HG02973 (cell line): Measurements from ENCODE around the gene ARHGEF17.

Experiments
- ATAC-seq: cut with Tn5 transposase; IDR thresholded peaks from one replicate; pipeline ENCODE4 v1.9.1; 2021; ENCODE audit warnings: moderate library complexity; ENCODE audit not compliant: unreplicated experiment

ARHGEF17 gene

GRCh38 chr11:73403541-73403940, 95.5 kb downstream of the ARHGEF17 start:
- ATAC-seq: no peak

- ATAC-seq: no peak
These were observed 96.0 kb downstream of the ARHGEF17 start for GRCh38 chr11:73404048-73404447.

- ATAC-seq: no peak
These were observed 96.5 kb downstream of the ARHGEF17 start for GRCh38 chr11:73404506-73405145.

GRCh38 chr11:73405146-73405510, 97.1 kb downstream of the ARHGEF17 start:
- ATAC-seq: no peak

GRCh38 chr11:73406131-73406530, 98.1 kb downstream of the ARHGEF17 start:
- no peak for ATAC-seq

GRCh38 chr11:73406619-73407018, 98.5 kb downstream of the ARHGEF17 start:
- no peak for ATAC-seq

GRCh38 chr11:73409431-73409830, 101.4 kb downstream of the ARHGEF17 start:
- ATAC-seq: no peak

GRCh38 chr11:73410627-73411026, 102.6 kb downstream of the ARHGEF17 start:
- ATAC-seq: no peak

GRCh38 chr11:73411031-73411430, 103.0 kb downstream of the ARHGEF17 start:
- no peak for ATAC-seq

- ATAC-seq: no peak
These were observed 104.2 kb downstream of the ARHGEF17 start for GRCh38 chr11:73412308-73412707.

GRCh38 chr11:73413256-73413655, 105.2 kb downstream of the ARHGEF17 start:
- no peak for ATAC-seq

- no peak for ATAC-seq
These were observed 107.0 kb downstream of the ARHGEF17 start for GRCh38 chr11:73414977-73415651.

- ATAC-seq: no peak
These were observed 108.0 kb downstream of the ARHGEF17 start for GRCh38 chr11:73415854-73416615.

- ATAC-seq: no peak
These were observed 108.7 kb downstream of the ARHGEF17 start for GRCh38 chr11:73416786-73417185.
